ENCODE results near the gene ZSWIM4. TPM values are rescaled to one million over a fixed set of nuclear protein-coding genes. Genes with fewer than 3 reads are reported as not detected.
A peak's percentile ranks its signal among the peaks of the same experiment; 100 is the strongest.

The ZSWIM4 gene
- total and polyA plus RNA-seq, 2 of the 13 experiments (the other 11 are each of a cell fraction or from before 2014, with no cell fraction given) = 0.33 to 0.86 TPM

- no peak for TF ChIP-seq ZNF235 (CRISPR knock-in tag; IDR thresholded peaks at IDR 0.05; ENCODE audit: borderline replicate concordance)
- TF ChIP-seq ATF7-NPFF (CRISPR knock-in tag; IDR thresholded peaks at IDR 0.05; ENCODE audit: low read depth) = no peak
- no peak for TF ChIP-seq DPF2 (CRISPR knock-in tag; IDR thresholded peaks at IDR 0.05; ENCODE audit: borderline replicate concordance, low read depth)
- peak; percentile 76 for TF ChIP-seq HDAC2 (CRISPR knock-in tag; IDR thresholded peaks at IDR 0.05)
- TF ChIP-seq PATZ1 (CRISPR knock-in tag; IDR thresholded peaks at IDR 0.05) = peak; percentile 10; the same call in 1 of the 2 replicates
- peak; percentile 71 for TF ChIP-seq RXRA (CRISPR knock-in tag; IDR thresholded peaks at IDR 0.05)
- peak; percentile 58; the same call in 1 of the 2 replicates for TF ChIP-seq ZNF788 (CRISPR knock-in tag; IDR thresholded peaks at IDR 0.05; ENCODE audit: borderline replicate concordance)
- no peak for TF ChIP-seq CERS6 (CRISPR knock-in tag; IDR thresholded peaks at IDR 0.05)
- peak; percentile 74; the same call in 1 of the 2 replicates for TF ChIP-seq ZMYM2 (CRISPR knock-in tag; IDR thresholded peaks at IDR 0.05)
- TF ChIP-seq PBX3 (CRISPR knock-in tag; IDR thresholded peaks at IDR 0.05; ENCODE audit: borderline replicate concordance) = peak; percentile 97
- TF ChIP-seq MAF1 (CRISPR knock-in tag; IDR thresholded peaks at IDR 0.05; ENCODE audit: borderline replicate concordance) = no peak
- no peak for TF ChIP-seq ZNF616 (CRISPR knock-in tag; IDR thresholded peaks at IDR 0.05; ENCODE audit: low read depth)
- no peak for TF ChIP-seq GMEB1 (CRISPR knock-in tag; IDR thresholded peaks at IDR 0.05; ENCODE audit: borderline replicate concordance)
- no peak for TF ChIP-seq MZF1 (CRISPR knock-in tag; IDR thresholded peaks at IDR 0.05; ENCODE audit: borderline replicate concordance)
- TF ChIP-seq ELF1 (CRISPR knock-in tag; IDR thresholded peaks at IDR 0.05) = peak; percentile 63
- no peak for TF ChIP-seq ZNF629 (CRISPR knock-in tag; conservative IDR thresholded peaks at IDR 0.05)
- no peak for TF ChIP-seq BCL6 (CRISPR knock-in tag; IDR thresholded peaks at IDR 0.05)
- no peak for TF ChIP-seq NONO (IDR thresholded peaks at IDR 0.05)
- TF ChIP-seq NONO (CRISPR knock-in tag; conservative IDR thresholded peaks at IDR 0.05) = no peak
- peak; percentile 54; the same call in 1 of the 2 replicates for TF ChIP-seq DRAP1 (CRISPR knock-in tag; IDR thresholded peaks at IDR 0.05)
- TF ChIP-seq RBFOX2 (IDR thresholded peaks at IDR 0.05; ENCODE audit: low read depth, low read length) = peak; percentile 73
- no peak for TF ChIP-seq SRSF9 (IDR thresholded peaks at IDR 0.05; ENCODE audit: borderline replicate concordance, insufficient read depth, low read depth, low read length, poor library complexity, severe bottlenecking)
These were observed at the start of gene ZSWIM4 (continued) for GRCh38 chr19:13794757-13795589.
